ENCODE results near the gene QRSL1. TPM values are rescaled to one million over a fixed set of nuclear protein-coding genes. Genes with fewer than 3 reads are reported as not detected.

QRSL1 gene
- total RNA-seq, 2 experiments from 2014 or later: 63.9 to 71.8 TPM

DNA sequence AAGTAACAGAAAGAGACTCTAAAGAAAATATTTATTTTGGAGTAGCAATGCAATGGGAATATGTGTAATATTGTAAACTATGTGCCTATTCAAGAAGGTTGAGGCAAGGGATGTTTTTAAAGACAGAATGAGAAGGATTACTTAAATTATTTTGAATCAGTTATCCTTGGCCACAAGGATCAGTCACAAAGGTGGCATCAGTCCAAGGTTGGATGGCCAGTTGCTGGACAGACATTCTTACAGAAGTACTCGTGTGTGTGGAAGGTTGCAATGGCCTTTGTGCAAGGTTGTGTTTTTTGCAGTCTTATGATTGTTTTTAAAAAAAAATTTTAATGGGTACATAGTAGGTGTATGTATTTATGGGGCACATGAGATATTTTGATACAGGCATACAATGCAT, 2.0 kb downstream of the QRSL1 start:
- H3K27ac ChIP-seq (ENCODE audit: low read depth, low read length, poor library complexity, severe bottlenecking): peak overlapping the region; percentile 98
- peak overlapping the region; percentile 63 for H3K4me3 ChIP-seq (ENCODE audit: low read depth, low read length, poor library complexity, severe bottlenecking)
- peaks cover 32% of the 10 kb centered on the region for H3K36me3 ChIP-seq (ENCODE audit: insufficient read depth, low read length)
- H4K20me1 ChIP-seq (ENCODE audit: insufficient read depth, low read length): no peaks in the 10 kb centered on the region
- no peaks in the 10 kb centered on the region for H3K9me2 ChIP-seq (ENCODE audit: insufficient read depth, low read length)
- ChIA-PET CTCF (ENCODE audit: unreplicated experiment) (no interaction called here), POLR2A (interaction anchor here (1.0 to 18.3 kb wide), 7 partner anchors 8 to 345 kb away, joined by 3 to 295 read pairs (median 8); no protein-coding TSS in a partner anchor)
- peaks cover 98% of the 10 kb centered on the region for H3K79me2 ChIP-seq (ENCODE audit: insufficient read depth, low read depth, low read length)
- no peak for DNase-seq (ENCODE audit: low spot score)
- BruUV-seq (replicated peaks): no TSS peak
- H3K4me1 ChIP-seq (ENCODE audit: insufficient read depth, low read length, poor library complexity, severe bottlenecking): peaks cover 59% of the 10 kb centered on the region
- no peak for TF ChIP-seq EZH2phosphoT487 (IDR thresholded peaks at IDR 0.05; ENCODE audit: borderline replicate concordance, low read depth, low read length)
- TF ChIP-seq, protein P1, sequence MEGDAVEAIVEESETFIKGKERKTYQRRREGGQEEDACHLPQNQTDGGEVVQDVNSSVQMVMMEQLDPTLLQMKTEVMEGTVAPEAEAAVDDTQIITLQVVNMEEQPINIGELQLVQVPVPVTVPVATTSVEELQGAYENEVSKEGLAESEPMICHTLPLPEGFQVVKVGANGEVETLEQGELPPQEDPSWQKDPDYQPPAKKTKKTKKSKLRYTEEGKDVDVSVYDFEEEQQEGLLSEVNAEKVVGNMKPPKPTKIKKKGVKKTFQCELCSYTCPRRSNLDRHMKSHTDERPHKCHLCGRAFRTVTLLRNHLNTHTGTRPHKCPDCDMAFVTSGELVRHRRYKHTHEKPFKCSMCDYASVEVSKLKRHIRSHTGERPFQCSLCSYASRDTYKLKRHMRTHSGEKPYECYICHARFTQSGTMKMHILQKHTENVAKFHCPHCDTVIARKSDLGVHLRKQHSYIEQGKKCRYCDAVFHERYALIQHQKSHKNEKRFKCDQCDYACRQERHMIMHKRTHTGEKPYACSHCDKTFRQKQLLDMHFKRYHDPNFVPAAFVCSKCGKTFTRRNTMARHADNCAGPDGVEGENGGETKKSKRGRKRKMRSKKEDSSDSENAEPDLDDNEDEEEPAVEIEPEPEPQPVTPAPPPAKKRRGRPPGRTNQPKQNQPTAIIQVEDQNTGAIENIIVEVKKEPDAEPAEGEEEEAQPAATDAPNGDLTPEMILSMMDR (conservative IDR thresholded peaks at IDR 0.05; ENCODE audit: low read length): no peak
- peak overlapping the region; percentile 81 for H3K4me2 ChIP-seq (ENCODE audit: low read length)
- H2AFZ ChIP-seq (ENCODE audit: low read length): no peak overlapping the region
- 0 out of 2 replicates have a peak, but pooled peaks cover 4% of the 10 kb centered on the region for H3K9me3 ChIP-seq (ENCODE audit: low read length)
- intact Hi-C loops (cut with micrococcal nuclease; ENCODE audit: unreplicated experiment): no loop called here

DNA sequence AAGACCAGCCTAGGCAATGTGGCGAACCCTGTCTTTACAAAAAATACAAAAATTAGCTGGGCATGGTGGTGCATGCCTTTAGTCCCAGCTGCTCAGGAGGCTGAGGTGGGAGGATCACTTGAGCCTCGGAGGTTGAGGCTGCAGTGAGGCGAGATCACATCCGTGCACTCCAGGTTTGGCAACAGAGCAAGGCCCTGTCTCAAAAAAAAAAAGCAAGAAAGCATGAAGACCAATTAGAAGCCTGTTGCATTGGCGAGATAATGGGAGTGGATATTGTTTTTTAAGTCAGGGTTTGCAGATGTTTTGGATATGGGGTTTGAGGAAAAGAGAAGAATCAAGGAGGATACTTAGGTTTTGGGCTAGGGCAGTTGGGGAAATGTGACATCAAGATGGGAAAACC, 5.2 kb downstream of the QRSL1 start:
- no TSS peak for BruUV-seq (replicated peaks)
- Histone ChIP-seq H3K9me3 (ENCODE audit: low read length) (0 out of 2 replicates have a peak, but pooled peaks cover 4% of the 10 kb centered on the region), H4K20me1 (ENCODE audit: insufficient read depth, low read length) (no peaks in the 10 kb centered on the region), H3K27ac (ENCODE audit: low read depth, low read length, poor library complexity, severe bottlenecking) (peak overlapping the region; percentile 99), H3K4me1 (ENCODE audit: insufficient read depth, low read length, poor library complexity, severe bottlenecking) (peaks cover 82% of the 10 kb centered on the region), H3K36me3 (ENCODE audit: insufficient read depth, low read length) (peaks cover 41% of the 10 kb centered on the region), H3K79me2 (ENCODE audit: insufficient read depth, low read depth, low read length) (peaks cover 93% of the 10 kb centered on the region), H3K9me2 (ENCODE audit: insufficient read depth, low read length) (no peaks in the 10 kb centered on the region), H3K4me2 (ENCODE audit: low read length) (peak overlapping the region; percentile 74), H3K4me3 (ENCODE audit: low read depth, low read length, poor library complexity, severe bottlenecking) (no peak overlapping the region), H2AFZ (ENCODE audit: low read length) (no peak overlapping the region)
- CTCF ChIA-PET (ENCODE audit: unreplicated experiment): interaction anchor here (1.0 to 1.7 kb wide), 2 partner anchors 14 to 25 kb away, joined by 4 read pairs; no protein-coding TSS in a partner anchor
- POLR2A ChIA-PET: interaction anchor here (0.9 to 18.3 kb wide), 15 partner anchors 8 to 122 kb away, joined by 3 to 295 read pairs (median 4); no protein-coding TSS in a partner anchor
- DNase-seq (ENCODE audit: low spot score): no peak
- intact Hi-C loops (cut with micrococcal nuclease; ENCODE audit: unreplicated experiment): no loop called here
- TF ChIP-seq EZH2phosphoT487 (IDR thresholded peaks at IDR 0.05; ENCODE audit: borderline replicate concordance, low read depth, low read length): no peak
- TF ChIP-seq, protein P1 (conservative IDR thresholded peaks at IDR 0.05; ENCODE audit: low read length): no peak

Data from OCI-LY7 (cell line).